Fibroblast of lung (primary cell): Measurements from ENCODE around the gene TMEM255B. TPM values are rescaled to one million over a fixed set of nuclear protein-coding genes. Genes with fewer than 3 reads are reported as not detected.

Experiments
- DNase-seq, 2 donors: peaks; one replicate each; pipeline versions ENCODE4 v3.0.0 to v3.0.0-alpha.2; 2010; ENCODE audit warnings: low read depth in 2 of 2
- H2AFZ ChIP-seq: 2 replicates; pipeline ENCODE4 v1.5.1; 2012; ENCODE audit warnings: low read length, control low read depth, inconsistent platforms
- H3K27ac ChIP-seq: 2 replicates; pipeline ENCODE4 v1.5.1; 2011; ENCODE audit warnings: low read length, control low read depth; ENCODE audit not compliant: insufficient read depth
- H3K27me3 ChIP-seq: 2 replicates; pipeline ENCODE4 v1.5.1; 2011; ENCODE audit warnings: mild to moderate bottlenecking, low read length; ENCODE audit not compliant: control insufficient read depth, insufficient read depth
- H3K36me3 ChIP-seq: 2 replicates; pipeline ENCODE4 v1.5.1; 2011; ENCODE audit warnings: low read length; ENCODE audit not compliant: control insufficient read depth, insufficient read depth
- H3K4me1 ChIP-seq: 2 replicates; pipeline ENCODE4 v1.5.1; 2011; ENCODE audit warnings: low read length; ENCODE audit not compliant: control insufficient read depth, insufficient read depth; ENCODE audit errors: extremely low read depth
- H3K4me2 ChIP-seq: 2 replicates; pipeline ENCODE4 v1.5.1; 2011; ENCODE audit warnings: low read length, control low read depth; ENCODE audit not compliant: insufficient read depth; ENCODE audit errors: extremely low read depth
- H3K4me3 ChIP-seq, 4 experiments: fragments of 200-600 bp in 1 of 4; sonication (generic) in 1 of 4; replicated peaks in 1 of 4; 2 replicates each; pipeline ENCODE4 v1.5.1; 2011 to 2016; ENCODE audit warnings: low read length in 4 of 4, low read depth in 3 of 4, mild to moderate bottlenecking in 3 of 4, control low read depth in 2 of 4, inconsistent platforms in 1 of 4, mixed read lengths in 1 of 4; ENCODE audit not compliant: insufficient read depth in 1 of 4; ENCODE audit errors: control extremely low read depth in 1 of 4
- H3K79me2 ChIP-seq: 2 replicates; pipeline ENCODE4 v1.5.1; 2012; ENCODE audit warnings: mild to moderate bottlenecking, low read length, inconsistent platforms; ENCODE audit not compliant: control insufficient read depth, insufficient read depth
- H3K9ac ChIP-seq: 2 replicates; pipeline ENCODE4 v1.5.1; 2011; ENCODE audit warnings: mild to moderate bottlenecking, low read length, control low read depth; ENCODE audit not compliant: insufficient read depth
- H3K9me3 ChIP-seq: 2 replicates; pipeline ENCODE4 v1.5.1; 2012; ENCODE audit warnings: low read depth, low read length; ENCODE audit not compliant: control insufficient read depth, insufficient read depth
- H4K20me1 ChIP-seq: 2 replicates; pipeline ENCODE4 v1.5.1; 2011; ENCODE audit warnings: low read length; ENCODE audit not compliant: control insufficient read depth, insufficient read depth; ENCODE audit errors: extremely low read depth
- CTCF ChIP-seq, 2 donors: IDR thresholded peaks in 1 of 2; conservative IDR thresholded peaks in 1 of 2; 1 replicate in 1 of 2; 2 replicates in 1 of 2; pipeline ENCODE4 v1.5.1; 2011 to 2012; ENCODE audit warnings: low read length in 2 of 2, control low read depth in 1 of 2, inconsistent platforms in 1 of 2, low read depth in 1 of 2, mild to moderate bottlenecking in 1 of 2
- EZH2 ChIP-seq: IDR thresholded peaks from 2 replicates; pipeline ENCODE4 v1.5.1; 2012; ENCODE audit warnings: low read length, control low read depth, mild to moderate bottlenecking; ENCODE audit errors: missing control alignments
- polyA plus RNA-seq, 2 donors: library from polyadenylated mRNA; depleted of rRNA in 1 of 2; stranded (reverse) in 1 of 2; unstranded in 1 of 2; fragments of >200 nt; gene quantifications; 2 replicates each; pipeline ENCODE4 v1.2.1, GENCODE V29; 2011 to 2012; ENCODE audit warnings: missing spikeins in 1 of 2
- total RNA-seq: library from RNA; depleted of rRNA; stranded (reverse); fragments of >200 nt; gene quantifications from 2 replicates; pipeline ENCODE4 v1.2.1, GENCODE V29; 2014

TMEM255B gene
- total and polyA plus RNA-seq, 2 donors (not counting 1 experiment from before 2014, with no cell fraction given) = 2.4 to 10.4 TPM

GRCh38 chr13:113796964-113797676 is 38.1 kb downstream of the TMEM255B start:
- Histone ChIP-seq H3K9me3 (no peaks in the 10 kb centered on the region), H3K4me3 (no peak overlapping the region), H2AFZ (no peak overlapping the region), H3K79me2 (no peaks in the 10 kb centered on the region), H4K20me1 (no peaks in the 10 kb centered on the region), H3K4me1 (peaks cover 2% of the 10 kb centered on the region), H3K4me2 (no peak overlapping the region), H3K9ac (no peak overlapping the region), H3K36me3 (no peaks in the 10 kb centered on the region), H3K27me3 (no peaks in the 10 kb centered on the region), H3K27ac (no peak overlapping the region)
- no peak for DNase-seq
- TF ChIP-seq EZH2 (no peak), CTCF (conservative IDR thresholded peaks at IDR 0.05 in 1 of 2, IDR thresholded peaks at IDR 0.05 in 1 of 2; ENCODE audit: low read depth in 1 of 2, low read length in 2 of 2) (no peak)

GRCh38 chr13:113798200-113798811 is 39.3 kb downstream of the TMEM255B start:
- no peak overlapping the region for H2AFZ ChIP-seq
- H3K4me1 ChIP-seq = peaks cover 6% of the 10 kb centered on the region
- H3K9ac ChIP-seq = no peak overlapping the region
- H3K27ac ChIP-seq = no peak overlapping the region
- no peak for DNase-seq
- TF ChIP-seq CTCF (conservative IDR thresholded peaks at IDR 0.05 in 1 of 2, IDR thresholded peaks at IDR 0.05 in 1 of 2; ENCODE audit: low read depth in 1 of 2, low read length in 2 of 2) (no peak), EZH2 (no peak)
- H3K4me3 ChIP-seq = no peak overlapping the region
- H3K79me2 ChIP-seq = no peaks in the 10 kb centered on the region
- H3K4me2 ChIP-seq = no peak overlapping the region
- H4K20me1 ChIP-seq = no peaks in the 10 kb centered on the region
- H3K36me3 ChIP-seq = no peaks in the 10 kb centered on the region
- no peaks in the 10 kb centered on the region for H3K9me3 ChIP-seq
- H3K27me3 ChIP-seq = no peaks in the 10 kb centered on the region

GRCh38 chr13:113800576-113800926 is 41.5 kb downstream of the TMEM255B start:
- H3K27me3 ChIP-seq = no peaks in the 10 kb centered on the region
- H3K27ac ChIP-seq = no peak overlapping the region
- TF ChIP-seq EZH2 (no peak), CTCF (conservative IDR thresholded peaks at IDR 0.05 in 1 of 2, IDR thresholded peaks at IDR 0.05 in 1 of 2; ENCODE audit: low read depth in 1 of 2, low read length in 2 of 2) (no peak)
- no peaks in the 10 kb centered on the region for H3K79me2 ChIP-seq
- no peak overlapping the region for H3K4me3 ChIP-seq
- H3K36me3 ChIP-seq = no peaks in the 10 kb centered on the region
- DNase-seq = no peak
- no peaks in the 10 kb centered on the region for H4K20me1 ChIP-seq
- no peak overlapping the region for H2AFZ ChIP-seq
- H3K9me3 ChIP-seq = no peaks in the 10 kb centered on the region
- H3K4me1 ChIP-seq = peaks cover 6% of the 10 kb centered on the region
- H3K4me2 ChIP-seq = no peak overlapping the region
- H3K9ac ChIP-seq = no peak overlapping the region
